SJSA1 (cell line): Measurements from ENCODE around the gene SPINK9. TPM values are rescaled to one million over a fixed set of nuclear protein-coding genes. Genes with fewer than 3 reads are reported as not detected.

Source experiments
- DNase-seq, 2 experiments: peaks; one replicate each; pipeline ENCODE4 v3.0.0-alpha.2; 2015 to 2020; ENCODE audit warnings: low spot score in 2 of 2, low read depth in 1 of 2
- H3K27ac ChIP-seq: fragments of 250-450 bp; sonication (Bioruptor Pico); 2 replicates; pipeline ENCODE4 v1.5.1; 2020; ENCODE audit warnings: mild to moderate bottlenecking, moderate library complexity
- H3K27me3 ChIP-seq: fragments of 250-450 bp; sonication (Bioruptor Pico); replicated peaks from 2 replicates; pipeline ENCODE4 v1.5.1; 2020; ENCODE audit warnings: mild to moderate bottlenecking, moderate library complexity
- H3K36me3 ChIP-seq: fragments of 250-450 bp; sonication (Bioruptor Pico); 2 replicates; pipeline ENCODE4 v1.5.1; 2020; ENCODE audit warnings: mild to moderate bottlenecking
- H3K4me1 ChIP-seq: fragments of 250-450 bp; sonication (Bioruptor Pico); replicated peaks from 2 replicates; pipeline ENCODE4 v1.6.1; 2021; ENCODE audit warnings: mild to moderate bottlenecking
- H3K4me3 ChIP-seq: fragments of 250-450 bp; sonication (Bioruptor Pico); 2 replicates; pipeline ENCODE4 v1.5.1; 2020; ENCODE audit warnings: mild to moderate bottlenecking
- H3K9me3 ChIP-seq: fragments of 250-450 bp; sonication (Bioruptor Pico); replicated peaks from 2 replicates; pipeline ENCODE4 v1.5.1; 2020; ENCODE audit warnings: mild to moderate bottlenecking
- total RNA-seq: library from RNA; depleted of rRNA; stranded (reverse); fragments of >200 nt; shearing (Covaris generic); gene quantifications from 2 replicates; pipeline ENCODE4 v1.2.3, GENCODE V29; 2014; rRNA removed

The SPINK9 gene
- total RNA-seq, 1 experiment from 2014 or later: not detected

GRCh38 chr5:148378670-148379069, 43.3 kb downstream of the SPINK9 start:
- DNase-seq: no peak
- Histone ChIP-seq H3K27me3 (no peaks in the 10 kb centered on the region), H3K4me3 (no peak overlapping the region), H3K36me3 (no peaks in the 10 kb centered on the region), H3K27ac (no peak overlapping the region), H3K4me1 (peaks cover 8% of the 10 kb centered on the region), H3K9me3 (no peaks in the 10 kb centered on the region)

GRCh38 chr5:148379340-148379739, 44.0 kb downstream of the SPINK9 start:
- DNase-seq: no peak
- no peak overlapping the region for H3K4me3 ChIP-seq
- peaks cover 6% of the 10 kb centered on the region; the same call in 1 of the 2 replicates for H3K36me3 ChIP-seq
- no peaks in the 10 kb centered on the region for H3K9me3 ChIP-seq
- no peak overlapping the region for H3K27ac ChIP-seq
- no peaks in the 10 kb centered on the region for H3K27me3 ChIP-seq
- H3K4me1 ChIP-seq: peaks cover 9% of the 10 kb centered on the region

GRCh38 chr5:148381906-148382305, 46.5 kb downstream of the SPINK9 start:
- Histone ChIP-seq H3K4me3 (no peak overlapping the region), H3K4me1 (peaks cover 34% of the 10 kb centered on the region), H3K27ac (no peak overlapping the region), H3K36me3 (peaks cover 22% of the 10 kb centered on the region), H3K27me3 (no peaks in the 10 kb centered on the region), H3K9me3 (no peaks in the 10 kb centered on the region)
- DNase-seq: no peak

GRCh38 chr5:148382961-148383360, 47.6 kb downstream of the SPINK9 start:
- H3K9me3 ChIP-seq: no peaks in the 10 kb centered on the region
- no peak for DNase-seq
- H3K36me3 ChIP-seq: peaks cover 25% of the 10 kb centered on the region
- no peaks in the 10 kb centered on the region for H3K27me3 ChIP-seq
- H3K4me1 ChIP-seq: peaks cover 45% of the 10 kb centered on the region
- peak overlapping the region; percentile 95 for H3K27ac ChIP-seq
- H3K4me3 ChIP-seq: peak overlapping the region; percentile 70

DNA sequence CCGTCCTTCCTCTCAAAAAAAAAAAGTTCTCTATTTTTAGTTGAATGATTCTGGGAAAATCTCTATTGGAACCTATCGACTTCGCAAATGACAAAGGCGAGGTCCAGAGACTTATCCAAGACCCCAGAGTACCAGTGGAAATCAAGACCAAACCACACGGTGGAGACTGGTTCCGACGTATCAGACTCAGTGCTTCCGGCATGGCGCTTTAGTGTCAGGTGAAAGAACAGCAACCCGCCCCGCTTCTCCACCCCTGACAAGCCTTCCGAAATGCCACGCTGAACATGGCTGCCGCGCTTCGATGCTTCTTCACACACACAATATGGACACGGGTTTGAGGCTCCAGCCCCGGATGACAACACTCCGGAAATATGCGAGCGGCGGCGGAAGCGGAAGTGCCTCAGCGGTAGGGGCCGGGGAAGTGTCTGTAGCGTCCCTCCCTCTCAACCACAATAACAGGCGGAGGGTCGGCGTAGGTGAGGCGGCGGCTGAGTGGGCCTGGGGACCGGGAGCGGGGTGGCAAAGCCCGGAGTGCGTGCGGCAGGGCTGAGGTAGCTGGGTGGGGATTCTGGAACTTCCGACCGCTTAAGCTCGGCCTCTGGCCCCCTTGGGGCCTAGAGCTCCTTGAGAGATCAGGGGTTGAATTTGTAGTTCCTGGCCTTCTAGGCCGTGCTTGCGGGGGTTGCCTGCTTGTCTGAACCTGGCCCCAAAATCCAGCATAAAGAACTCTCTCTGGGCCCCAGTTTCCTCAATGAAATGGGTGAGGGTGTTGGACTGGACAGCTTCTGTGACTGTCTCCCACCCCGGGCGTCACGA, 48.4 kb downstream of the SPINK9 start, which contains the start of gene FBXO38:
TSS of gene FBXO38 (plus strand) at position 395 of the 816 bp plus-strand sequence. CDS start 10,819 bp downstream, outside the sequence.
- Histone ChIP-seq H3K4me3 (peak within 1 kb of the TSS; percentile 70), H3K27me3 (no peaks in the 10 kb centered on the region), H3K27ac (peak within 1 kb of the TSS; percentile 95), H3K36me3 (peaks cover 33% of the 10 kb centered on the region), H3K4me1 (peaks cover 53% of the 10 kb centered on the region), H3K9me3 (no peaks in the 10 kb centered on the region)
- DNase-seq: peak; percentile 98

DNA sequence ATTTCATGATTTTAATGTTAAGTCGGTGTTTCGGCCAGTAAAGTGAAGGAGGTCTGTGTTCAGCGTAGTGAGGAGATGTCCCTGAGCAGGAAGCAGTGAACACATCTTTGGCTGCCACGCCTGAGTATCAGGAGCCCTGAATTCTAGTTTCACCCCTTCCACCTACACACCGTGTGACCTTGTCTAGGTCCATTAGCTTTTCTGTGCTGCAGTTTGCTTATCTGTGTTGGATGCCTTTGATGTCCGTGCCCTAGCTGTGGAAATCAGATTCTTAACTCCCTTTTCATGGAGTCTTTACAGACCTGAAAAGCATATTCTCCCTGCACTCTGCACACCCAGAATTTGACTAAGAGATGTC, 49.0 kb downstream of the SPINK9 start:
- H3K9me3 ChIP-seq: no peaks in the 10 kb centered on the region
- peak overlapping the region; percentile 70 for H3K4me3 ChIP-seq
- peaks cover 39% of the 10 kb centered on the region for H3K36me3 ChIP-seq
- DNase-seq: no peak
- peak overlapping the region; percentile 95 for H3K27ac ChIP-seq
- peaks cover 53% of the 10 kb centered on the region for H3K4me1 ChIP-seq
- no peaks in the 10 kb centered on the region for H3K27me3 ChIP-seq

DNA sequence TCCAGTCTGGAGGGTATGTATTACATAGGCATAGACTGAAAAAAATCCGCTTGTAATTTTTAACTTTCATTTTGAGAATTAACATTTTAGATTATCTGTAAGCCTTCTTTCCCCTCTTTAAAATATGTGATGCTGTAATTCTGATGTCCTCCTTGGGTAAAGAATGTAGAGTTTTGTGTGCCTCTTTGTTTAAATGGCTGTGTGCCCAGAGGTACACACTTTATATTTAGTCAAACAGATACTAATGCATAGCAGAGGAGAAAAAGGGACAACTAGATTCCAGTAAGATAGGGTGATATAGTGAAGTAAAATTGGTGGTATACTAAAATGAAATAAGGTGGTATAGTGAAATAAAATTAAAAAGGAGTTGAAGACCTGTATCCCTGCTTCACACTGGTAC, 49.7 kb downstream of the SPINK9 start:
- Histone ChIP-seq H3K4me3 (no peak overlapping the region), H3K27me3 (no peaks in the 10 kb centered on the region), H3K27ac (peak overlapping the region; percentile 95), H3K9me3 (no peaks in the 10 kb centered on the region), H3K36me3 (peaks cover 41% of the 10 kb centered on the region), H3K4me1 (peaks cover 53% of the 10 kb centered on the region)
- no peak for DNase-seq

DNA sequence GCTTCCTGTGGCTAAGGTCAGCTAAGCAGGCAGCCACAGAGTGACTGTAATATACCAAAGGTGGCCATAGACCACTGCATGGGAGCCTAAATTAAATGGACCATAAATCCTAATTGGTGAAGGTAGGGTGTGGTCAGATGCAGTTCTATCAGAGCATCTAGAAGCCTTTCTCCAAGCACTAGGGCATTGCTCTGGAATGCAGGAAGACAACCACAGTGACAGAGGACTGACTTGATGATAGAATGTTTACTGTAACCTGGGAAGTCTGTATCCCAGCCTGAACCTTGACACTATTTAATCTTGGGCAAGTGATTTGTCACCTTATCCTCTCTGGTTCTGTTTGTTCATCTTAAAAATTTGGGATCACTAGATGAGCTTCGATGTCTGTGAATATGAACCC, 50.7 kb downstream of the SPINK9 start:
- DNase-seq: no peak
- H3K4me1 ChIP-seq: peaks cover 53% of the 10 kb centered on the region
- no peaks in the 10 kb centered on the region for H3K9me3 ChIP-seq
- H3K27me3 ChIP-seq: no peaks in the 10 kb centered on the region
- H3K36me3 ChIP-seq: peaks cover 47% of the 10 kb centered on the region
- no peak overlapping the region for H3K4me3 ChIP-seq
- peak overlapping the region; percentile 10; the same call in 1 of the 2 replicates for H3K27ac ChIP-seq

DNA sequence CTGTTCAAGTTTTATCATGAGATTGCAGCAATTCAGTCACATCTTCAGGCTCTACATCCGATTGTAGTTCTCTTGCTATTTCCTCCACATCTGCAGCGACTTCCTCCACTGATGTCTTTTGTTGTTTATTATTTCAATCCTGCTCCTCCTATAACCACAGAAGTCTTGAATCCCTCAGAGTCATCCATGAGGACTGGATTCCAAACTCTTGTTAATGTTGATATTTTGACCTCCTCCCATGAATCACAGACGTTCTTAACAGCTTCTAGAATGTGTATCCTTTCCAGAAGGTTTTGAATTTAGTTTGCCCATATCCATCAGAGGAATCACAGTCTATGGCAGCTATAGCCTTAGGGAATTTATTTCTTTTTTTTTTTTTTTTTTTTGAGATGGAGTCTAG, 52.0 kb downstream of the SPINK9 start:
- Histone ChIP-seq H3K36me3 (peaks cover 54% of the 10 kb centered on the region), H3K27me3 (no peaks in the 10 kb centered on the region), H3K4me1 (peaks cover 55% of the 10 kb centered on the region), H3K4me3 (no peak overlapping the region), H3K9me3 (no peaks in the 10 kb centered on the region), H3K27ac (0 out of 2 replicates have a peak overlapping the region, but pooled peaks have one; percentile 3)
- peak in 1 of 2 experiments; percentile 77 for DNase-seq

- DNase-seq: no peak
- H3K27me3 ChIP-seq: no peaks in the 10 kb centered on the region
- H3K4me3 ChIP-seq: no peak overlapping the region
- no peak overlapping the region for H3K27ac ChIP-seq
- H3K9me3 ChIP-seq: no peaks in the 10 kb centered on the region
- peaks cover 61% of the 10 kb centered on the region for H3K4me1 ChIP-seq
- H3K36me3 ChIP-seq: peaks cover 63% of the 10 kb centered on the region
Observed at GRCh38 chr5:148388696-148389095, 53.3 kb downstream of the SPINK9 start.

Other genes with a start within 250 kb of the SPINK9 start
- not detected in 2 replicates for gene SPINK14, start 167.0 kb upstream of the SPINK9 start, total RNA-seq
- gene SPINK6, start 132.5 kb upstream of the SPINK9 start, total RNA-seq: not detected in 2 replicates
- gene MARCOL, start 97.0 kb upstream of the SPINK9 start, total RNA-seq: not detected in 2 replicates
- not detected in 2 replicates for gene SPINK13, start 66.8 kb upstream of the SPINK9 start, total RNA-seq
- gene SPINK7, start 23.1 kb upstream of the SPINK9 start, total RNA-seq: not detected in 2 replicates
- 58.4 and 60.2 TPM in 2 replicates for gene FBXO38, start 48.4 kb downstream of the SPINK9 start, total RNA-seq